Neural progenitor cell (in vitro differentiated cells): ENCODE data around the gene PTPRN2. TPM values are rescaled to one million over a fixed set of nuclear protein-coding genes. Genes with fewer than 3 reads are reported as not detected.

Source experiments
- DNase-seq: peaks from one replicate; pipeline ENCODE4 v3.0.0-alpha.2; 2016; ENCODE audit warnings: low spot score
- H2AFZ ChIP-seq: fragments of 200-600 bp; sonication (generic); replicated peaks from 2 replicates; pipeline ENCODE4 v1.6.1; 2016; ENCODE audit warnings: antibody characterized with exemption
- H3F3A ChIP-seq: fragments of 200-600 bp; sonication (generic); 2 replicates; pipeline ENCODE4 v1.6.1; 2016; ENCODE audit warnings: antibody characterized with exemption, low read depth
- H3K27ac ChIP-seq: fragments of 200-600 bp; sonication (generic); 2 replicates; pipeline ENCODE4 v1.5.1; 2016; ENCODE audit warnings: mild to moderate bottlenecking
- H3K27me3 ChIP-seq: fragments of 200-600 bp; sonication (generic); 2 replicates; pipeline ENCODE4 v1.6.1; 2016; ENCODE audit warnings: mild to moderate bottlenecking, moderate library complexity
- H3K36me3 ChIP-seq: fragments of 200-600 bp; sonication (generic); 2 replicates; pipeline ENCODE4 v1.5.1; 2016
- H3K4me1 ChIP-seq: fragments of 200-600 bp; sonication (generic); 2 replicates; pipeline ENCODE4 v1.6.1; 2016; ENCODE audit warnings: mixed run types
- H3K4me2 ChIP-seq: fragments of 200-600 bp; sonication (generic); 2 replicates; pipeline ENCODE4 v1.6.1; 2016
- H3K4me3 ChIP-seq: fragments of 200-600 bp; sonication (generic); 2 replicates; pipeline ENCODE4 v1.5.1; 2016
- H3K79me2 ChIP-seq: fragments of 200-600 bp; sonication (generic); 2 replicates; pipeline ENCODE4 v1.6.1; 2016; ENCODE audit warnings: low read depth
- H3K9ac ChIP-seq: fragments of 200-600 bp; sonication (generic); 2 replicates; pipeline ENCODE4 v1.6.1; 2016
- H3K9me3 ChIP-seq: fragments of 200-600 bp; sonication (generic); 2 replicates; pipeline ENCODE4 v1.5.1; 2016; ENCODE audit warnings: low read depth
- H4K20me1 ChIP-seq: fragments of 200-600 bp; sonication (generic); 2 replicates; pipeline ENCODE4 v1.6.1; 2016; ENCODE audit warnings: low read depth
- H3K27ac Mint-ChIP-seq: 3 replicates; pipeline ENCODE4 v1.8.0; 2021; ENCODE audit warnings: mixed read lengths
- H3K27me3 Mint-ChIP-seq: 2 replicates; pipeline ENCODE4 v1.8.0; 2022; ENCODE audit warnings: low read depth, mild to moderate bottlenecking, inconsistent platforms, moderate library complexity, mixed read lengths; ENCODE audit not compliant: insufficient read depth
- H3K36me3 Mint-ChIP-seq: 3 replicates; pipeline ENCODE4 v1.8.0; 2021; ENCODE audit warnings: mixed read lengths
- H3K4me1 Mint-ChIP-seq: 3 replicates; pipeline ENCODE4 v1.8.0; 2021; ENCODE audit warnings: mixed read lengths
- H3K4me3 Mint-ChIP-seq: 3 replicates; pipeline ENCODE4 v1.8.0; 2021; ENCODE audit warnings: mild to moderate bottlenecking, moderate library complexity, mixed read lengths
- H3K9me3 Mint-ChIP-seq: 3 replicates; pipeline ENCODE4 v1.8.0; 2020; ENCODE audit warnings: mixed read lengths
- CTCF ChIP-seq: fragments of 200-600 bp; sonication (generic); IDR thresholded peaks from 2 replicates; pipeline ENCODE4 v1.5.1; 2017; ENCODE audit warnings: antibody characterized with exemption, mild to moderate bottlenecking
- EZH2 ChIP-seq: fragments of 200-600 bp; sonication (generic); IDR thresholded peaks from 2 replicates; pipeline ENCODE4 v1.6.1; 2017; ENCODE audit warnings: antibody characterized with exemption, mild to moderate bottlenecking, moderate library complexity
- EZH2phosphoT487 ChIP-seq: fragments of 200-600 bp; sonication (generic); IDR thresholded peaks from 2 replicates; pipeline ENCODE4 v1.6.1; 2017; ENCODE audit warnings: antibody characterized with exemption
- total RNA-seq: library from RNA; depleted of rRNA; stranded (reverse); fragments of >200 nt; gene quantifications from 2 replicates; pipeline ENCODE4 v1.2.3, GENCODE V29; 2015; ENCODE audit warnings: low replicate concordance

PTPRN2 gene
- total RNA-seq, 1 donor from 2014 or later = 3.0 TPM

GRCh38 chr7:158533386-158534133 is 54.1 kb downstream of the PTPRN2 start:
- Histone ChIP-seq H3K36me3 (no peaks in the 10 kb centered on the region), H3K4me3 (no peak overlapping the region), H3F3A (no peaks in the 10 kb centered on the region), H3K4me2 (no peak overlapping the region), H3K27ac (no peak overlapping the region), H4K20me1 (no peaks in the 10 kb centered on the region), H3K9ac (no peak overlapping the region), H3K27me3 (no peaks in the 10 kb centered on the region), H3K4me1 (no peaks in the 10 kb centered on the region), H3K79me2 (no peaks in the 10 kb centered on the region), H2AFZ (no peak overlapping the region), H3K9me3 (no peaks in the 10 kb centered on the region)
- H3K4me1 Mint-ChIP-seq = peaks cover 4% of the 10 kb centered on the region
- H3K9me3 Mint-ChIP-seq = peaks cover 12% of the 10 kb centered on the region
- no peak overlapping the region for H3K4me3 Mint-ChIP-seq
- H3K27ac Mint-ChIP-seq = no peak overlapping the region
- TF ChIP-seq CTCF (no peak), EZH2 (no peak), EZH2phosphoT487 (no peak)
- H3K36me3 Mint-ChIP-seq = no peaks in the 10 kb centered on the region
- DNase-seq = no peak
- peaks cover 8% of the 10 kb centered on the region for H3K27me3 Mint-ChIP-seq

GRCh38 chr7:158532093-158532627 is 55.5 kb downstream of the PTPRN2 start:
- Histone ChIP-seq H3K27me3 (no peaks in the 10 kb centered on the region), H3K4me1 (no peaks in the 10 kb centered on the region), H3K4me2 (no peak overlapping the region), H2AFZ (no peak overlapping the region), H4K20me1 (no peaks in the 10 kb centered on the region), H3K27ac (no peak overlapping the region), H3K4me3 (no peak overlapping the region), H3K36me3 (no peaks in the 10 kb centered on the region), H3K79me2 (no peaks in the 10 kb centered on the region), H3F3A (no peaks in the 10 kb centered on the region), H3K9ac (no peak overlapping the region), H3K9me3 (no peaks in the 10 kb centered on the region)
- no peak overlapping the region for H3K4me3 Mint-ChIP-seq
- H3K27ac Mint-ChIP-seq = no peak overlapping the region
- H3K4me1 Mint-ChIP-seq = peaks cover 2% of the 10 kb centered on the region
- H3K36me3 Mint-ChIP-seq = no peaks in the 10 kb centered on the region
- no peak for DNase-seq
- H3K27me3 Mint-ChIP-seq = peaks cover 10% of the 10 kb centered on the region
- peaks cover 12% of the 10 kb centered on the region for H3K9me3 Mint-ChIP-seq
- no peak for TF ChIP-seq EZH2phosphoT487
- no peak for TF ChIP-seq EZH2
- no peak for TF ChIP-seq CTCF

- Histone ChIP-seq H3K4me1 (no peaks in the 10 kb centered on the region), H3K4me2 (no peak overlapping the region), H3K9me3 (no peaks in the 10 kb centered on the region), H4K20me1 (no peaks in the 10 kb centered on the region), H3K36me3 (no peaks in the 10 kb centered on the region), H3K27me3 (no peaks in the 10 kb centered on the region), H2AFZ (no peak overlapping the region), H3K27ac (no peak overlapping the region), H3K79me2 (no peaks in the 10 kb centered on the region), H3F3A (no peaks in the 10 kb centered on the region), H3K9ac (no peak overlapping the region), H3K4me3 (no peak overlapping the region)
- H3K9me3 Mint-ChIP-seq = peaks cover 12% of the 10 kb centered on the region
- H3K27ac Mint-ChIP-seq = no peak overlapping the region
- DNase-seq = no peak
- peaks cover 10% of the 10 kb centered on the region for H3K27me3 Mint-ChIP-seq
- no peaks in the 10 kb centered on the region for H3K36me3 Mint-ChIP-seq
- peaks cover 2% of the 10 kb centered on the region for H3K4me1 Mint-ChIP-seq
- no peak overlapping the region for H3K4me3 Mint-ChIP-seq
- TF ChIP-seq EZH2 (no peak), EZH2phosphoT487 (no peak), CTCF (no peak)
These were observed 56.0 kb downstream of the PTPRN2 start for GRCh38 chr7:158531661-158532060.
